ENCODE results near the gene KRTAP10-6.

Gene KRTAP10-6

DNA sequence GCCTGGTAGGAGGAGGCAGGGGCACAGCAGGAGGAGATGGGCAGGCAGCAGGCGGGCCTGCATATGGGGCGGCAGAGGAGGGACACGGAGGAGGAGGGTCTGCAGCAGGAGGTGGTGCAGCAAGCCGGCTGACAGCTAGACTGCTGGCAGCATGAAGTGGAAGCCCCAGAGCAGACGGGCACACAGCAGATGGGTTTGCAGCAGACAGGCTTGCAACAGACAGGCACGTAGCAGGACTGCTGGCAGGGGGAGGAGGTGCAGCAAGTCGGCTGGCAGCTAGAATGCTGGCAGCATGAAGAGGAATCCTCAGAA is 12.5 kb downstream of the KRTAP10-6 start:
- peaks cover 33% of the 10 kb centered on the region for H3K27me3 ChIP-seq
- no peak overlapping the region for H3K27ac ChIP-seq
- TF ChIP-seq CTCF (IDR thresholded peaks at IDR 0.05), result no peak
- H3K4me3 ChIP-seq (ENCODE audit: low read depth in 1 of 2, low read length in 1 of 2), result no peak overlapping the region
- H3K36me3 ChIP-seq, result no peaks in the 10 kb centered on the region
- H3K9me3 ChIP-seq, result no peaks in the 10 kb centered on the region
- H3K4me1 ChIP-seq (ENCODE audit: control insufficient read depth in 1 of 2, insufficient read depth in 1 of 2, low read depth in 1 of 2, low read length in 1 of 2), result no peaks in the 10 kb centered on the region

DNA sequence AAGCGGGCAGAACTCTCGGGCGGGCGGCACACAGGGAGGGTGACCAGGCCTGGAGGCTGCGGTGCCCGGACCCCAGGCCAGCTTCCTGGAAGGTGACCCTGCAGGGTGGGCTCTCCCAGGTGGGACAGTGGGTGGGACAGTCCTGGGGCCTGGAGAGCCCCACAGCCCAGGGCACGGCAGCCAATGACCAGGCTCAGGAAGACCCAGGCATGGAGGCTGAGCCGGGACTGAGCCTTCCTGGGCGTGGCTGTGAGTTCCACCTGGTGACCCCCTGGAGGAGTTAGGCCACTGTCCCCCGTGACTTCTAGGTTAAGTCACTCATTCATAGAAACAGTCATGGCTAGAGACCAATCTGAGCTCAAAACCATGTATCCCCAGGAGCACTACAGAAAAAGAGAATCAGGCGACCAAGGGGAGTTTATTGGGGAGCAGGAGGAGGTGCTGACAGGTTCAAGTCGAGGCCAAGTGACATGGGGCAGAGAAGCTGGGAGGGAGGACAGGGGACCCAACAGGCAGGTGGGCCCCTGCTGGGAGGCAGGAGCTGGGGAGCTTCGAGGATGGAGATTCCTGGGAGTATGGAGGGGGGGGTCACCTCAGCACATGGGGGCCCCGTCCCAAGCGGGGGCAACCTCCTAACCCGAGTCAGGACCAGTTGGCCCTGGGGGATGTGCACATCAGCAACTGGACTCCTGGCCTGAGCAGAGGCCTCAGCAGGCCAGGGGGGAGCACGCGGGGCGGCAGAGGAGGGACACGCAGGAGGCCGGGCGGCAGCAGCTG is 13.1 kb downstream of the KRTAP10-6 start:
- Histone ChIP-seq H3K4me1 (ENCODE audit: control insufficient read depth in 1 of 2, insufficient read depth in 1 of 2, low read depth in 1 of 2, low read length in 1 of 2) (no peaks in the 10 kb centered on the region), H3K27ac (no peak overlapping the region), H3K36me3 (no peaks in the 10 kb centered on the region), H3K4me3 (ENCODE audit: low read depth in 1 of 2, low read length in 1 of 2) (no peak overlapping the region), H3K9me3 (no peaks in the 10 kb centered on the region), H3K27me3 (peaks cover 33% of the 10 kb centered on the region)
- no peak for TF ChIP-seq CTCF (IDR thresholded peaks at IDR 0.05)

DNA sequence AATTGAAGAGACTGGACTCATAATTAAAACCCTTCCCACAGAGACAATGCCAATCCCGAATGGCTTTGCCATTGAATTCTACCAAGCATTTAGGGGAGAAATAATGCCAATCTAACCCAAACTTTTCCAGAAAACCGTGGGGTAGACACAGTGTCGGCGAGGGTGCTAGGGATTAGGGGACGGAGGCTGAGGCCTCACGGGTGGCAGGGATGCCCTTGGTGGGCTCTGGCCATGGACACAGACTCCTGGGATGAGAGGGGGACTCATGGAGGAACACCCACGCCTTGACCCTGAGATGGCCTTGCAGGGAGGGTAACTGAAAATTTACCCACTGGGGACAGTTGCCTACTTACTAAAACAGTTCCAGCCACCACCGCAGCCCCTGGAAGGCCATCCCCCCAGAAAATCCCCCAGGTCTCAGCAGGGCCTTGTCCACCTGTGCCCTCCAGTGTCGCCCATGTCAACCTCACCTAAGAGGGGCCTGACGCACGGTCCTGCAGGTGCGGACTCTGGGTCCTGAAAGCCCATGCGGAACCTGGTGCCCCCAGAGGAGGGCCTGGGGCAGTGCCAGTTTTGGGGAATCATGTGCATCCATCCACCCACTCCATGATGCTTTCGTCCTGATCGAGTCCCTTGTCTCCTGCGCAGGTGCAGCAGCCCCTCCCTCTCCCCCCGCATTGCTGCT is 13.8 kb downstream of the KRTAP10-6 start:
- no peak overlapping the region for H3K4me3 ChIP-seq (ENCODE audit: low read depth in 1 of 2, low read length in 1 of 2)
- no peak for TF ChIP-seq CTCF (IDR thresholded peaks at IDR 0.05)

DNA sequence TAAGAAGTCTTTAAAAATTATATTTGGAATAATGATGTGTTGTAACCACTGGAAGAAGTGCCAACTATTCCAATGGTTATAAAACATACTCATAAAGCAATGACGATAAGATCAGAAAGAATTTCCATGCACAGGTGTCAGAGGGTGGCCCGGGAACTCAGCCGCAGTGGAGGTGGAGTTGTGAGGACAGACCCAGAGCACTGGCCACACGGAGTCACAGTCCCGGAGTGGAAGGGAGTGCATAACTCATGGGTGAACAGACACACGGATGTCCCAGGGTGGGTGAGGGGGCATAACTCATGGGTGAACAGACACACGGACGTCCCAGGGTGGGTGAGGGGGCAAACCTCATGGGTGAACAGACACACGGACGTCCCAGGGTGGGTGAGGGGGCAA is 16.3 kb downstream of the KRTAP10-6 start:
- H3K4me1 ChIP-seq (ENCODE audit: control insufficient read depth in 1 of 2, insufficient read depth in 1 of 2, low read depth in 1 of 2, low read length in 1 of 2), result no peaks in the 10 kb centered on the region
- H3K27me3 ChIP-seq, result peaks cover 29% of the 10 kb centered on the region
- H3K36me3 ChIP-seq, result no peaks in the 10 kb centered on the region
- no peak overlapping the region for H3K27ac ChIP-seq
- no peaks in the 10 kb centered on the region for H3K9me3 ChIP-seq
- TF ChIP-seq CTCF (IDR thresholded peaks at IDR 0.05), result no peak
- no peak overlapping the region for H3K4me3 ChIP-seq (ENCODE audit: low read depth in 1 of 2, low read length in 1 of 2)

More for the DNA sequence above, 13.8 kb downstream of the KRTAP10-6 start:
- H3K4me1 ChIP-seq (ENCODE audit: control insufficient read depth in 1 of 2, insufficient read depth in 1 of 2, low read depth in 1 of 2, low read length in 1 of 2), result no peaks in the 10 kb centered on the region
- no peaks in the 10 kb centered on the region for H3K9me3 ChIP-seq
- no peaks in the 10 kb centered on the region for H3K36me3 ChIP-seq
- peaks cover 29% of the 10 kb centered on the region for H3K27me3 ChIP-seq
- H3K27ac ChIP-seq, result no peak overlapping the region

- Histone ChIP-seq H3K4me1 (ENCODE audit: control insufficient read depth in 1 of 2, insufficient read depth in 1 of 2, low read depth in 1 of 2, low read length in 1 of 2) (no peaks in the 10 kb centered on the region), H3K27me3 (peaks cover 24% of the 10 kb centered on the region), H3K36me3 (no peaks in the 10 kb centered on the region), H3K27ac (no peak overlapping the region), H3K9me3 (no peaks in the 10 kb centered on the region), H3K4me3 (ENCODE audit: low read depth in 1 of 2, low read length in 1 of 2) (no peak overlapping the region)
- no peak for TF ChIP-seq CTCF (IDR thresholded peaks at IDR 0.05)
These were observed 16.8 kb downstream of the KRTAP10-6 start for GRCh38 chr21:44575307-44576024.

All from neutrophil (primary cell).